Airway epithelial cell (primary cell): ENCODE results near the gene DMRT1. TPM values are rescaled to one million over a fixed set of nuclear protein-coding genes. Genes with fewer than 3 reads are reported as not detected.

ENCODE experiments used
- total RNA-seq: library from RNA; depleted of rRNA; stranded (reverse); fragments of >200 nt; gene quantifications from 2 replicates; pipeline ENCODE4 v1.2.3, GENCODE V29; 2015

DMRT1 gene
- not detected in 2 replicates for total RNA-seq

GRCh38 chr9:841371-842209, at the start of gene DMRT1:
TSS of gene DMRT1 (plus strand) at chr9:841697. CDS start at chr9:841839, 142 bp downstream.

DNA sequence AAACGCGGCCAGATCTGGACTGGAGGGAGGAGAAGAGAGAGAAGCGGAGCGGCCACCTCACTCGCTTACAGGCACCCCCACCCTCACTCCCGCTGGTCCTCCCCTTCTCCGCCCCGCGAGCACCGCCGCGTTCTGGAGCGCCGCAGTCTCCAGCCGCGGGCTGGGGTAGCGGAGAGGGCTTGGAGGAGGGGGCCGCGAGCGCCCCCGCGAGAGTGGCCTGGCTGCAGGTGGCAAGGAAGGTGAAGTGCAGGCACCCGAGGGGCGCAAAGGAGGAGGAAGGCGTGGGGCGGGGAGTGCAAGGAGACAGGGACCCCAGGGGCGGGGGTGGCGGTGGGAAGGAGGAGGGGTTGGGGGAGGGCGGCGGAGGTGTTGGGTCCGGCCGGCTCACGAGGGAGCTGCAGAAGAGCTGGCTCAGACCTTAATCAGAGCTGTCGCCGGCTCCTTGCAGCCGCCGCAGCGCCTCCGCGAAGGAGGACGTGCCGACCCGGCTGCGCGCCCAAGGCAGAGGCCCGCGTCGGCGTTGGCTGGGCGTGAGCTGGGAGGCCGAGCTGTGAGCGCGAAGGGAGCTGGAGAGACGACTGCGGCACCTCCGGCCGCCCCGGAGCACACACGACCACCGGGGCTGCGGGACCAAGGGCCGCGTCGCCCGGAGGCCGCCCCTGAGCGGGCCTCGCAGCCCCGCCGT, 134.9 kb downstream of the DMRT1 start, which contains the start of gene DMRT3:
Gene DMRT3, plus strand, starts transcription at position 398 of the 685 bp plus-strand sequence. CDS start 347 bp downstream, outside the sequence.

Other genes with a start within 250 kb of the DMRT1 start
- gene DMRT3, start 135.0 kb downstream of the DMRT1 start, total RNA-seq = not detected in 2 replicates
- gene DMRT2, start 208.7 kb downstream of the DMRT1 start, total RNA-seq = 2.6 and 4.0 TPM in 2 replicates